BE2C (cell line): ENCODE results near the gene HACD2.

Experiments used
- DNase-seq: peaks from one replicate; pipeline ENCODE4 v3.0.0-alpha.2; 2020
- H3K27me3 ChIP-seq: fragments of 250-450 bp; sonication (Bioruptor Pico); 2 replicates; pipeline ENCODE4 v1.5.1; 2020; ENCODE audit warnings: mild to moderate bottlenecking
- H3K36me3 ChIP-seq: fragments of 250-450 bp; sonication (Bioruptor Pico); 2 replicates; pipeline ENCODE4 v1.5.1; 2020; ENCODE audit warnings: mild to moderate bottlenecking
- H3K4me1 ChIP-seq: fragments of 250-450 bp; sonication (Bioruptor Pico); 2 replicates; pipeline ENCODE4 v1.5.1; 2020
- H3K4me3 ChIP-seq: 2 replicates; pipeline ENCODE4 v1.5.1; 2011; ENCODE audit warnings: low read depth, low read length
- H3K9me3 ChIP-seq: fragments of 250-450 bp; sonication (Bioruptor Pico); 2 replicates; pipeline ENCODE4 v1.5.1; 2020
- CTCF ChIP-seq: IDR thresholded peaks from 2 replicates; pipeline ENCODE4 v1.5.1; 2012; ENCODE audit warnings: mild to moderate bottlenecking, low read depth, low read length

Gene HACD2

GRCh38 chr3:123467046-123467445, 117.8 kb downstream of the HACD2 start:
- Histone ChIP-seq H3K9me3 (no peaks in the 10 kb centered on the region), H3K4me3 (no peak overlapping the region), H3K27me3 (no peaks in the 10 kb centered on the region; the same call in 1 of the 2 replicates), H3K4me1 (no peaks in the 10 kb centered on the region), H3K36me3 (no peaks in the 10 kb centered on the region)
- DNase-seq, result no peak
- TF ChIP-seq CTCF, result no peak

- Histone ChIP-seq H3K36me3 (no peaks in the 10 kb centered on the region), H3K9me3 (no peaks in the 10 kb centered on the region), H3K4me1 (no peaks in the 10 kb centered on the region), H3K27me3 (no peaks in the 10 kb centered on the region; the same call in 1 of the 2 replicates), H3K4me3 (no peak overlapping the region)
- TF ChIP-seq CTCF, result no peak
- no peak for DNase-seq
These were observed 120.6 kb downstream of the HACD2 start for GRCh38 chr3:123464211-123464610.

- no peaks in the 10 kb centered on the region for H3K9me3 ChIP-seq
- no peak for DNase-seq
- no peak overlapping the region for H3K4me3 ChIP-seq
- H3K36me3 ChIP-seq, result no peaks in the 10 kb centered on the region
- no peaks in the 10 kb centered on the region; the same call in 1 of the 2 replicates for H3K27me3 ChIP-seq
- H3K4me1 ChIP-seq, result no peaks in the 10 kb centered on the region
- TF ChIP-seq CTCF, result no peak
These were observed 125.0 kb downstream of the HACD2 start for GRCh38 chr3:123459862-123460261.

GRCh38 chr3:123458255-123458654, 126.6 kb downstream of the HACD2 start:
- no peak overlapping the region for H3K4me3 ChIP-seq
- H3K4me1 ChIP-seq, result no peaks in the 10 kb centered on the region
- H3K36me3 ChIP-seq, result no peaks in the 10 kb centered on the region
- no peak for TF ChIP-seq CTCF
- no peaks in the 10 kb centered on the region for H3K27me3 ChIP-seq
- no peaks in the 10 kb centered on the region for H3K9me3 ChIP-seq
- DNase-seq, result no peak

GRCh38 chr3:123457841-123458240, 127.0 kb downstream of the HACD2 start:
- Histone ChIP-seq H3K4me3 (no peak overlapping the region), H3K27me3 (no peaks in the 10 kb centered on the region), H3K9me3 (no peaks in the 10 kb centered on the region), H3K4me1 (no peaks in the 10 kb centered on the region), H3K36me3 (no peaks in the 10 kb centered on the region)
- DNase-seq, result no peak
- no peak for TF ChIP-seq CTCF

GRCh38 chr3:123453675-123454074, 131.2 kb downstream of the HACD2 start:
- no peak for DNase-seq
- Histone ChIP-seq H3K4me1 (no peaks in the 10 kb centered on the region), H3K36me3 (no peaks in the 10 kb centered on the region), H3K27me3 (peaks cover 9% of the 10 kb centered on the region), H3K9me3 (no peaks in the 10 kb centered on the region), H3K4me3 (no peak overlapping the region)
- TF ChIP-seq CTCF, result no peak
